Right hindlimb (tissue), 1 donor: ENCODE data around the gene UTP25.

ENCODE experiments used
- DNase-seq: peaks from one replicate; pipeline ENCODE4 v3.0.0-alpha.2; 2018

The UTP25 gene

DNA sequence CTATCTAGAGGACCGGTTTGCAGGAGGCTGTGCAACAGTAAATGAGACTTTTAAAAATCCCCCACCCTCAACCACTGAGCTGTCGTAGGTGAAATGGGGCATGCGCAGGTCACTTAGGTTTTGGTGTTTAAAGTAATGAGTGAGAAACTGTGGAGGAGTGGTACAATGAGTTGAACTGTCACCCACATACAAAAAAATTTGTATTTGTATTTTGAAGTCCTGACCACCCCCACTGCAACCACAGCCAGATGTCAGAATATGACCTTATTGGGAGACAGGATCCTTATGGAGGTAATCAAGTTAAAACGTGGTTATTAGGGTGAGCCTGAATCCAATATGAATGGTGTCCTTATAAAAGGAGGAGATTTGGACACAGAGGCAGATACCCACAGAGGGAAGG, 20.3 kb upstream of the UTP25 start:
- no peak for DNase-seq

DNA sequence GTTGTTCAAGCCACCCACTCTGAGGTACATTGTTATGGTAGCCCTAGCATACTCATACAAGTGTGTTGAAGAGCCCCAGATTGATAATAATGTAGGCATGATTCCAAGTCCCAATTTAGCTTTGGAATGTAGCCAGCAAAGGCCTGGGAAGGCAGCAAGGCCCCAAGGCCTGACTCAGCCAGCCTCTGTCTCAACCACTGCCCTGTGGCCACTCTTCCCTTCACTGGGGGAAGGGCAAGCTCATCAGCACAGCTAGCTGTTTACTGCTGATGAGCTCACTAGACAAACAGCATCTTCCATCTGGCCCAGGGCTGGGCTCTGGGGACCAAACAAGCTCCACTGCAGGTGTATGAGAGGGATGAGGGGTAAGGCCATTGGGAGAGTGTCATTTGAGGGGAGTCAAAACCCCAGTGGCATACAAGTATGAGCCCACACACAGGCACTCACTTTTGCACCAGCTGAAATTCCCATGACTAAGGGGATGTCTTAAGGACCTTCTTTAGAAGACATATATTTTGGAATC, 19.7 kb upstream of the UTP25 start:
- DNase-seq, result no peak

DNA sequence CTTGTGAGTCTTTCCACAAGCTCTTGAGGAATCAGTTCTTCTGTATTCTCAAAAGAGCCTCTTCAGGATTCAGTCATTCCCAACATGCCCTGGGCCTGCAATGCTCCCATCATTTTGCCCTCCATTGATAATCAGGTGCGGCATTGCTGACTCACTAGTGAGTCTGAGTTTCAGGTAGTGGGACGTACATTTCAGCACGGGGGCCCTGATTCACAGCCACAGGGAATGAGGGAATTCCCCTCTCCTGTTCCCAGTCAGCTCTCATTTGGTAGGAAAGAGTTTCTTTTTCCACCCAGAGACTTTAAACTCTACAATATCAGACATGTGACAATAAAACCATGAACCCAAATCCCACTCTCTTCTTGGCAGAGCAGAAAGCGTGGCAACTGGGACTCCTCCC, 18.2 kb upstream of the UTP25 start:
- DNase-seq, result no peak

DNA sequence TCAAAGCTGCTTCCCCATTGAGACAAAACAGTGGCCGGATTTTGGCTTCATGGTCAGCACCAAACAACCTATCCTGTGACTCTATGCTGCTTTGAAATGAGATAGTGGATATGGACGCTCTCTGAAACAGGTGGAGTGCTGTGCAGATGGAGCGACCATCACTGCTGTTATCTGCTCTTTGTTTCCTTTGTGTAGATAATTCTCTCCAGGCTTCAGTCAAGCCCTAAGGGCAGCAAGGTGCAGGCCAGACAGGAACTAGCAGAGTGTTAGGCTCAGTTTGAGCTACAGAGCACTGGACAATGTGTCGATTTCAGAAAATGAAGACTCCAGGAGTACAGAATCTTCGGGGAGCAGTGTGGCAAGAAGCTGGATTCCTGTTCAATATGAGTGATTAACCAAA, 17.0 kb upstream of the UTP25 start:
- DNase-seq, result no peak

DNA sequence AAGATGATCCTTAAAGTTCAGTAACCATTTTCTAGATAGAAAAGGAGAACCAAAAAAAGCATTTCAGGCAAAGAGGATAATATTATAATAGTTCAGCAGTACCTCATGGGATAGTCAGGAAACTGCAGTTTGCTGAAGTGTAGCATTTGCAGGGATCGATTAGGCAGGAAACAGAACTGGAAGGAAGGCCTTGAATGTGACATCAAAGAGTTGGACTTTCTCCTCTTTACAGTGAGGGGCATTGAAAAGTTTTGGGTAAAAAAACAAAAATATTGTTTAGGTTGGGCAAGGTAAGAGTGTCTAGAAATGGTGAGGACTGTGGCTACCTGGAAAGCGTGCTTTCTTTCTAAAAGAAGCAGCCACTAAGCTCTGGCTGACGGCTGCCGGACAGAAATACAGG, 13.9 kb upstream of the UTP25 start:
- no peak for DNase-seq

DNA sequence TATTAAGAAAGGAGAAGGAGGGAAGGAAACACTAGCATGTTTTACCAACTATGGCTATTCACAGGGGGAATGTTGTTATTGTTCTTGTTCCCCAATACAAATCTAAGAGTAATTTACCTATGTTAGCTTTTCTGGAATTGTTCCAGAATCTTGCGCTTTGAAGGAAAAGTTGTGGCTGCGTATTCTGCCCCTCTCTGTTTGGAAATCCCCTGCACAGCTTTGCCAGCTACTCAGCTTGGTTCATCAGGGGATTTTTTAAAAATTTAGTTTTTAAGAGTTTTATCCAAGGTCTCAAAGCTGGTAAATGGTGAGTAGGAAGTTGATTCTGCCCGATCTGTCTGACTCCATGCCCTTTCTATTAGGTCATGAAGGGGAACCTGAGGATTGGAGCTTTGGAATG, 12.3 kb upstream of the UTP25 start:
- DNase-seq, result no peak

DNA sequence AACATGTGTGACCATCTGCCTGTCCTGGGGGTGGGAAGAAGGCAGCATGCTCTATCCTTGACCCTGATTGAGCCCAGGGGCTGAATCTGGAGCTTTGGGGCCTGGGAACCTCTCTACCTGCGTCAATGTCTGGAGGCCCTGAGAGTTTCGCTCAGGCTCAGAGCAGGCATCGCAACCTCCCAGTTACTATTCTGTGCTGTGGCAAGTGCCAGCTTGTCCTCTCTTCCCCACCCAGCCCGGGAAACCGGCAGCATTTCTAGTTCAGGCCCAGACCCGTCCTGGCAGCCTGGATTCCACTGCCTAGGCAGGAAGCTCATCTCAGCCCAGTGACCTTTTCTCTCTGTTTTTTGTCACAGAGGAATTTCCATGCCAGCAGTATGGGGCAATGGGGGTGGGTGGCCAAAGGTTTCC, 11.8 kb upstream of the UTP25 start:
- no peak for DNase-seq

DNA sequence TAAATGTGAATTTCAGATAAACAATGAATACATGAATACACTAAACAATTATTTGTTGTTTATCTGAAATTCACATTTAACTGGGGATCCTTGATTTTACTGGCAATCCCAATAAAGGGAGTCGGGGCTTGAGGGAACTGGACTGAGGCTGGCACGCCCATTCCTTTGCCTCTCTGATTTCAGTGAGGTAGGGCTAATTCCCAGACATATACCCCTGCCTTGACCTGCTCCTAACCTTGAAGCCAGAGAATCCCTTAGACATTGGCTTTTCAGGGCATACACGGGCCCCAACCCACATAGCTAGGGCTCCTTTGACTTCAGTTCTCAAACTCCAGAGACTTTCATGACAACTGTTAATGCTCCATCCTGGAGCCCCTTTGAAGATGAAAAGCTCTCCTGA, 10.8 kb upstream of the UTP25 start:
- no peak for DNase-seq

DNA sequence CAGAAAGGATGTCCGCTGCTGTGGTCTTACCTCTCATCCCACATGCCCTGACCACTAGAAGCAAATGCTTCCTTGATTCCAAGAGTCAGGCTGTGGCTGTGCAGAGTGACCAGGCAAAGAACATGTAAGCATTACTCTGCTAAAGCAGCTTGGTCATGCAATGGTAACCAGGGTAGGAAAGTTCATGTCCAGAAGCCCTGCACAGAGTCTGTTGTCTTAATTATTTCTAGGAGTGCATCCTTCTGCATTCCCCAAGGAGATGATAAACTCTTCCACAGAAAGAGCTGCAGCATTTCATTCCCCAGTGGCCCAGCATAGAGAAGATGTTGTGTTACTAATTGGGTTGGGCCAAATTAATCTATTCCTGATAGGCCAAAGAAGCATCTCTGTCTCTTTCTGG, 10.1 kb upstream of the UTP25 start:
- no peak for DNase-seq

DNA sequence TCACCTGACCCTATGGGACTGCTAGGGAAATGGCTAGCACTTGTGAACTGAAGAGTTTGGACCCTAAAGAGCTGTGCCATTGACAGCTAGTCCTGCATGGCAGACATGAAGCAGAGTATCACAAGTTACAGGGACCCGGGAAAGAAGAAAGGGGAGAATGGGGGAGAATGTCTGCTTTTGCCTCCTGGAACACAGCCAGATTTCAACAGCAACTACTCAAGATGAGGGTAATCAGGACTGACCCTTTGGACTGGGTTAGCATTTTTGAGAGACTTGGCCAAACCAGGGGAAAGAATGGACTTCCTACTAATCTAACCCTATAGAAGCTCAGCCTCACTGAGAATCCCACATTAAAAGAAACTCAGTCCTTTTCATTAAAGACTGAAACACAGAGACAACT, 8.7 kb upstream of the UTP25 start:
- DNase-seq, result no peak

DNA sequence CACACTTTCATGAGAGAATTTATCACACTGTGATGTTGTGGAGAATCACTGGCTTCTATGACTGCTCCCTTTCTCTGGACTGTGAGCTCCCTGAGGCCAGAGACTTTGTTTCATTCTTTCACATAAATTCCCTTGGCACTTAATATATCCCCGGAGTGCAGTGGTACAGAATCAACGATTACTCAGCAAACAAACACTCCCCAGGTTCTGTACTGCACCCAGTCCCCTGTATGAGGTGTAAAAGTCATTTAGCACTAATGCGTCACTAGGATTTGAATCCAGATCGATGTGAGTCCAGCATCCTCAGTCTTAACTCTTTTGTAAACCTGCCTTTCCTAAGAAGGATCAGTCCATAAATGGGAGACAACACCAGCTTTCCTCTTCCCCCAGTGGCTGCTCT, 6.8 kb upstream of the UTP25 start:
- no peak for DNase-seq

DNA sequence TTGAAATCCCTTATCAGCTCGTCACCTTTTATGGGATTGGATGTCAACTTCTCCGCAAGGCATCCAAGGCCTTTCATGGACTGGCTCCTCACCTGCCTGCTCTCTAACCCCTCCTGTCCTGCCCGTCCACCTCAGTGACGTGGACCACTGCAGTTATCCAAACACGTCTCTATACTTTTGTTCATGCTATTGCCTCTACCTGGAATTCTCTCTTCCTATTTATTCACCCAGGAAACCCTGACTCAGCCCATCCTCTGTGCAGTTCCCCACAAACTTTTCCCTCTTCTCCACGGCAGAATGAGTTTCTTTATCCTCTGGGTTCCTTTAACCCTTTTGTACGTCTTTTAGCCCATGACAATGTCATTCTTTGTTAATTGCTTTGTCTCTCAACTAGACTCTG, 5.1 kb upstream of the UTP25 start:
- DNase-seq, result no peak

DNA sequence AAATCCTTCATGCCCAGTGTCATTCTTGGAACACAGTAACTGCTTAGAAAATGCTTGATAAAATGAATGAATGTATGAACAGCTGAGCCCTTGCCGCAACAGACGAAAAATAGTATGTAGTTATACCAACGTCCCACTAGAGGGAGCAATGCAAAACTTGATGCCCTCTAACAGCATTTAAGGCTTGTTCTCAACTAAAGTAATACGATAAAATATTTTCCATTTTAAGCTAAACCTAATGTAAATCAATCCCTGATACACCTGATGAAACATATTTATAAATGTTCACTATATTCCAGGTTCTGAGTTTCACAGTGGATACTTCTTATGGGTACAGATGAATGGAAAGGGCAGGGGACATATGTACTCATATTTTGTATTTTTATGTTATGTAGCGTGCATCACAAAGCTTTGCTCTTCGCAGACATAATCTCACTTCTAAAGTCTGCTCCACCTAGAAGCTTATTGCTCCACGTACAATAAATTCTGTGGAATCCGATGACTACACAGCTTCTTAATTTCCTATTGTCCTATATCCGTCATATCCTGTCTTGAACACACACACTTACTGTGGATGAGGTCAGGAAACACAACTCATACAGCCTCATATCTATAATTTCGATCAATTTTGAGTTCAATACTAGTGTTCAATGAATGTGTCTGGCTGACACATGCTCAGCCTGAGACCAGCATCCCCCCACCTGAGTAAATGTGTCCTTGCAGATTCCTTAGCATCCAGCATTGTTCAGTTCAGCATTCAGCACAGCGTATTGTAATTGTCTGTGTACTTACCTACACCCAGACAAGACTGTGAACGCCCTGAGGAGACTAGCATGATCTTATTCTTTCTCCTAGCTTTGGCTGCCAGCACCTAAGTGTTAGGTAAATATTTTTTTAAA, 4.4 kb upstream of the UTP25 start:
- no peak for DNase-seq

DNA sequence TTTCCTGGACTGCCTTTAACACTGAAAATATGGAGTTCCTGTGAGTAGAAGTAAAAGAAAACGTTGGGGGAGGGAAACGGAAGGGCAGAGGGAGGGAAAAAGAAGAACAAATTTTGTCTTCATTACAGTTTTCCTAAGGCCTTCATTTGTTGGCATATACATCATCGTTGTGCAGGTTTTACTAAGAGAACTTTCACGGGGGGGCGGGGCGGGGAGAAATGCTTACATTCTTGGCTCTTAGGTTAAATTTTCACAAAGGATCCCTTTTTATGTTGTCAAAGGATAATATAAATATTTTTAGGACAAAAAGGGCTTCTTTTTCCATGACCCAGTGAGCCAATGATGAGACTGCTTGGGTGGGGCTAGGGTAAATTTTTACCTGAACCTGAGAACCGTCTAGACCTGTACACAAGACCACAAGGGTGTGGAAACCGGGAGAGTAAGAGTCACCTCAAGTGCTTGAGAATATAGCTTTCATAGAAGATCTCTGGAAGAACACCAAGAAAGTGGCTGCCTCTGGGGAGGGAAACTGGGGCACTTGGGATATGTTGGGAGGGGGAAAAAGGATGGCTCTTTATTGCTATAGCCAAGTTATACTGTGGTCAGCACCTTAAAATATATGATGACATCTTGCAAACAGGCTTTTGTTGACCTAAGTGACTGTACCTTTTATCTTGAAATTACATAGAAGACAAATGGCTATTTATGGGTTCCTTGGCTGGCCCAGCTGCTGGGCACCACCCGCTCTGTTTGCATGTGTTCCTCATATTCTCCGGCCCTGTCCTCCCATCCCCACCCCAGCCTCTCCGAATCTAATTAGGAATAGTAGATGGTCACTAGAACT, 2.0 kb upstream of the UTP25 start:
- no peak for DNase-seq

DNA sequence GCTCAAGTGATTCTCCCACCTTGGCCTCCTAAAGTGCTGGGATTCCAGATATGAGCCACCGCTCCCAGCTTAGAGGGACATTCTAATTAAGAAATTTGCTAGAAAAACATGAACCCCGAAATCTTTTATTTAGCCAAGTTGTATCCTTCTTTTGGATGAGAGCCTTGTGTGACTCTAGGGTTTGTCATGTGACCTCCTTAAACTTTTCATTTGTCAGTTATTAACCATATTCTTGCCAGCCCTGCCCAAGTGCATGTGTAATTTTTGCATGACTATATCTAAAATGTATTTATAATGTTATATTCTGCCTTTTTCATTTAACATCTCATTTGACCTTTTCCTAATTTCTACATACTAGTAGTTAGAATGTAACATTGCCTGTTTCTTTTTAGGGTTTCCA, 1.9 kb downstream of the UTP25 start:
- no peak for DNase-seq

DNA sequence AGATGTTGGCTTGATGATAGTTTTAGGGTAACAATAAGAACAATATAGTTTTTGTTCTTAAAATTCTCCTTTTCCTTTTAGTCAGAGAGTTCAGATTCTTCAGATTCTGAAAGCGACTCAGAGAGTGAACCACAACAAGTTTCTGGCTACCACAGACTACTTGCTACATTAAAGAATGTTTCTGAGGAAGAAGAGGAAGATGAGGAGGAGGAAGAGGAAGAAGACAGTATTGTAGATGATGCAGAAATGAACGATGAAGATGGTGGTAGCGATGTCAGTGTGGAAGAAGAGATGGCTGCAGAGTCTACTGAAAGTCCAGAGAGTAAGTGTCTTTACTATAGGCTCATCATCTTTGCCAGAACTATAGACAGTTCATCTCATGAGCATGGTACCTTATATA, 3.0 kb downstream of the UTP25 start:
- no peak for DNase-seq

DNA sequence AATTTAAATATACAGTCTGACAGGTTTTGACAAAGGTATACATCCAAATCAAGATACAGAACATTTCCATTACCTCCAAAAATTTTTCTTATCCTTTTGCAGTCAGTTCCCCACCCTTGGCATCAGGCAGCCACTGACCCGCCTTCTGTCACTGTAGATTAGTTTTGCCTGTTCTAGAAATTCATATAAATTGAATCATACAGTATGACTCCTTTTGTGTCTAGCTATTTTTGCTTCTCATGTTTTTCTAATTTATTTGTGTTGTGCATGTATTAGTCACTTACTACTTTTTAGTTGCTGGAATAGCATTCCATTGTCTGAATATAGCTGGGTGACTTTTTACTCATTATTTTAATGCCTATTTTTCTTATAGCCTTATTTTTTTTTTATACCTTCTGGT, 3.8 kb downstream of the UTP25 start:
- no peak for DNase-seq

DNA sequence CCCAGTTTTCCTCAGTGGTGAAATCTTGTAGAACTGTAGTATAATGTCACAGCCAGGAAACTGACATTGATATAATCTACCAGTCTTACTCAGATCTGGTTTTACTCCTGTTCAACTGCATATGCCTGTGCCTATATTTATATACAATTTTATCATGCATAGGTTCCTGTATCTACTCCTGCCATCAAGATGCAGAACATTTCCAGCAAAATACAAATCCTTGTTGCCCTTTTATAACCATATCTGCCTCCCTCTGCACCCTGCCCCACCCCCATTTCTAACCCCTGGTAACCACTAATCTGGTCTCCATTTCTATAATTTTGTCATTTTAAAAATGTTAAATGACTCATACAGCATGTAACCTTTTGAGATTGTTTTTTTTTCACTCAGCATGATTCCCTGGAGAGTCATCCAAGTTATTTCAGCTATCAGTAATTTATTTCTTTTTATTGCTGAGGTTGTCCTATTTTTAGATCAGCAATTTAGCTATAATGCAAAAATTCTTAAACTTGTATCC, 8.1 kb downstream of the UTP25 start:
- DNase-seq, result no peak

DNA sequence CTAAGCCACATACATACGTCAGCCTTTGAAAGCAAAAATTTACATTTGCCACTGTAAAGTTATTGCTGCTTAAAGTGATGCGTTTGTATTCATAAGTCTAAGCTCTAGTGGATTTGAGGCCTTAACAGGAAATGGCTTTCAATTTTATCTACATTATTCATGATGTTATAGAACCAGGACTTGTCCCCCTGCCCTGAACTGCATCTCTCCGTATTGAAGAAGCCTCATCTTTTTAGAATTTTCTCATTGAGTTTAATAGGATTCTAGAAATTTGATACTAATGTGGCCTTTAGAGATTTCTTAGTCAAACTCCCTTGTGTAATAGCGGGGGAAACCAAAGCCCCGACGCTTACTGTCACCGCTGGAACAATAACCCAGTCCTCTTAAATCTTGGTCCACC, 9.9 kb downstream of the UTP25 start:
- no peak for DNase-seq

DNA sequence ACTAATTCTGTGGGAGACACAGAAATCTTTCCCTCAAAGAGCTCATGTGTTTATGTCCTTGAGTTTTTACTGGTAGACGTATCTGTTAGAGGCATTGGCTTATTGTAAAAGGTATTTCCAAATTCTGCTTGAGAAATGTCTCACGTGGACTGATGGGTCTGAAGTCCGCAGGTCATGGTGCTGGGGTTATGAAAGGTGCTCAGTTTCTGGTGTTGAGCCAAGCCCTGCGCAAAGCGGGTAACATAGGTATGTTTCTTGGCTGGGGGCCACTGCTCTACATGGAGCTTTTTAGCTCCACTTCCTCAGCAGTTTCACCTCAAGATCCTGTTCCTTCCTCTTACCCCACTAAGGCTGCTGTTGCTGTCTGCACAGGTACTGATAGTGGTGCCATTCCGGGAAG, 10.8 kb downstream of the UTP25 start:
- no peak for DNase-seq

DNA sequence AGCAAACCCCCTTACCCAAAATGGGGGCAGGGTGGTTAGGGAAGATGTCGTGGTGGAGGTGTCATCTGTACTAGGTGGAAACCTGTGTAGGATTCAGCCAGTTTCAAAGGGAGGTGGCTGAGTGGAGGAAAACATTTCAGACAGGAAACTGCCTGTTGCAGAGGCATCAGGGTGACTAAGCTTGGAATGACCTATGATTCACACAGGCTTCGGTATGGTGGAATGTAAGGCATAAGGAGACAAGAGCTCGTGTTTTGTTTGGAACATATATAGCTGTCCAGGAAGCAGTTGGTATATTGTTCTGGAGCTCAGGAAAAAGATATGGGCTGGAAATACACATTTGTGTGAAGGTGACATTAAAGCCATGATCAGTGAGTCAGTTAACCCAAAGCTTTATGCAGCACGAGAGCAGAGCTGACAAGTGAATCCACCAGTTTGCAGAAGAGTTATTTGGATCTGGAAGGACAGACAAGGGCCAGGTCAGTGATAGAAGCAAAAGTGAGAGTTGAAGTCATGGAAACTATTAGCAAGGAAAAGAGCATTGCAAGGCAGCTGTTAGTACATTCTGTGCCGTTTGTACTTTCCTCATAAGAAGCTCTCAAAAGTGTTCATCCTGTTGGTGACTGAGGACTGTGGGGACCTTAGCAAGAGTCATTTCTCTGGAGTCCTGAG, 12.2 kb downstream of the UTP25 start:
- no peak for DNase-seq

DNA sequence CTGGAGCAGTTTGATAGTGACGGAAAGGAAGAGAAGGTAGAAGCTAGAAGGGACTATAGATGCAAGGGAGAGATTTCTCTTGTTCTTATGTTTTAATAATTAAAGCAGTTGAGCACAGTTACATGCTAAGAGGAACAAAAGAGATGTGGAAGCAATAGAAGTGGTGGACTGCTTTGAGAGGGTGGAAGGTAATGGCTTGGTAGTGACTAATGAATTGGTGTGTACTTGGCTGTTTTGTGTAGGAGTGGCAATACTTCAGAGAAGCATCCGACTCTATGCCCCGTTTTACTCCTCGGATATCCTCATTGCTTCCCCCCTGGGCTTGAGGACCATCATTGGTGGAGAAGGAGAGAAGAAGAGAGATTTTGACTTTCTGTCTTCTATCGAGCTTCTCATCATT, 12.8 kb downstream of the UTP25 start:
- no peak for DNase-seq

DNA sequence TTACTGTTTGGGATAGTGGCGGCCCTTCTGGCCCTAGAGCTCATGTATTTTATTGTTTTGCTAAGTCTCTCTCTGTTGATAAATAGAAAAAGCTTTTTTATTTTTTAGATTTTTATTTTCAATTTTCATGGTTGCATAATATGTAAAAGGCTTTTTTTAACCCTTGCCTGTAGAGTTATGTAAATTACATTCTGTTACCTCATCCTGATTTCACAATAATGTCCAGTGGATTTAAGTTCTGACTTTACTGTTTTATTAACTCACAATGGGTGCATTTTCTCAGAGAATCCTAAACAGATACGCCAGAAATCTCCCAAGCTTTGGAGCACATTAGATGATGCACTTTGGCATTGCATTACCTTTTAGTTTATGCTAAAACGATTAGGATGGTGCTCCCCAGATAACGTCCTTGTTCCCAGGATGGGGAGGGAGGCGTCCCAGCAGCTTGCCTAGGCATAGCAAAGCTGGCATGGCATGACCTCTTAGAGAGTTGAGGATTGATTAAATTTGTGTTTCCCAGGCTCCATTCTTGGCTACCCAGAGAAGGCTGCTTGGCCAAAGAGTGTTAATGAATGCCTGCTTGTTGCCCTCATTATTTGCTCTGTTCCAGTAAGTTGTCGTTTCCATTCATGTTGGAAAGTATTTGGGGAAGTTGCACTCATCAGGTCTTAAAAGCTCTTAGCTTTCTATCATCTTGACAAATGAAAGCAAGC, 17.1 kb downstream of the UTP25 start:
- no peak for DNase-seq
